Fibroblast of mammary gland (primary cell): ENCODE results near the gene RNF144A.

Experiments
- DNase-seq: peaks from one replicate; pipeline ENCODE4 v3.0.0-alpha.2; 2010; ENCODE audit warnings: low read depth
- H3K4me3 ChIP-seq: 2 replicates; pipeline ENCODE4 v1.5.1; 2011; ENCODE audit warnings: low read depth, mild to moderate bottlenecking, low read length, moderate library complexity; ENCODE audit not compliant: control insufficient read depth
- CTCF ChIP-seq: conservative IDR thresholded peaks from 2 replicates; pipeline ENCODE4 v1.5.1; 2011; ENCODE audit warnings: low read depth, low read length, inconsistent platforms; ENCODE audit not compliant: control insufficient read depth, insufficient read depth

The RNF144A gene

GRCh38 chr2:6922201-6922656 is 5.0 kb downstream of the RNF144A start:
- peak; percentile 56 for DNase-seq
- no peak overlapping the region for H3K4me3 ChIP-seq
- peak; percentile 17 for TF ChIP-seq CTCF

- peak; percentile 39 for DNase-seq
- H3K4me3 ChIP-seq: no peak overlapping the region
- no peak for TF ChIP-seq CTCF
Observed at GRCh38 chr2:6923319-6923718, 6.1 kb downstream of the RNF144A start.

GRCh38 chr2:6924101-6924923 is 7.1 kb downstream of the RNF144A start:
- no peak for TF ChIP-seq CTCF
- DNase-seq: no peak
- no peak overlapping the region for H3K4me3 ChIP-seq

- DNase-seq: no peak
- TF ChIP-seq CTCF: no peak
- no peak overlapping the region for H3K4me3 ChIP-seq
Observed at GRCh38 chr2:6924924-6925409, 7.8 kb downstream of the RNF144A start.

GRCh38 chr2:6926071-6926732 is 9.0 kb downstream of the RNF144A start:
- DNase-seq: no peak
- H3K4me3 ChIP-seq: no peak overlapping the region
- TF ChIP-seq CTCF: no peak

- no peak for DNase-seq
- H3K4me3 ChIP-seq: no peak overlapping the region
- no peak for TF ChIP-seq CTCF
Observed at GRCh38 chr2:6927186-6927585, 10.0 kb downstream of the RNF144A start.
